CD4-positive, alpha-beta T cell treated with Interleukin-2 at 100 ng/mL for 4 hours (primary cell): ENCODE data around the gene F12.

Experiments used
- DNase-seq: peaks from one replicate; pipeline ENCODE4 v3.0.0-alpha.2; 2020; ENCODE audit warnings: low spot score

Gene F12

GRCh38 chr5:177446200-177447065 is 37.1 kb upstream of the F12 start, which contains the start of gene PRR7:
Gene PRR7 (plus strand): TSS chr5:177446814. CDS start chr5:177455068, 8,254 bp downstream.
- peak; percentile 75 for DNase-seq

- no peak for DNase-seq
Measured at GRCh38 chr5:177445917-177446199, 36.5 kb upstream of the F12 start.

- DNase-seq: no peak
Measured at GRCh38 chr5:177445052-177445916, 35.9 kb upstream of the F12 start.

- no peak for DNase-seq
Measured at GRCh38 chr5:177444106-177445051, 35.0 kb upstream of the F12 start.

- no peak for DNase-seq
Measured at GRCh38 chr5:177443144-177443983, 34.0 kb upstream of the F12 start.

GRCh38 chr5:177442066-177442826 is 32.9 kb upstream of the F12 start:
- no peak for DNase-seq

- no peak for DNase-seq
Measured at GRCh38 chr5:177440990-177441780, 31.8 kb upstream of the F12 start.

GRCh38 chr5:177440211-177440989 is 31.0 kb upstream of the F12 start:
- DNase-seq: peak; percentile 50

GRCh38 chr5:177439518-177440053 is 30.2 kb upstream of the F12 start:
- DNase-seq: no peak

- DNase-seq: no peak
Measured at GRCh38 chr5:177438468-177438867, 29.1 kb upstream of the F12 start.

- DNase-seq: no peak
Measured at GRCh38 chr5:177437623-177438022, 28.3 kb upstream of the F12 start.

- DNase-seq: no peak
Measured at GRCh38 chr5:177435847-177436536, 26.6 kb upstream of the F12 start.

- no peak for DNase-seq
Measured at GRCh38 chr5:177434942-177435738, 25.8 kb upstream of the F12 start.

- DNase-seq: peak; percentile 77
Measured at GRCh38 chr5:177434437-177434836, 25.1 kb upstream of the F12 start.

GRCh38 chr5:177433658-177434217 is 24.4 kb upstream of the F12 start:
- no peak for DNase-seq

GRCh38 chr5:177432839-177433657 is 23.7 kb upstream of the F12 start:
- no peak for DNase-seq
